ENCODE results near the gene GRM4.
"Not testable (repeated sequence)": the region's sequence is repeated elsewhere in the genome, so short reads cannot be mapped to it uniquely, and the experiment has no call there.

GRM4 gene

GRCh38 chr6:34052918-34053608 lies 92.8 kb downstream of the GRM4 start:
- no peak for FAIRE-seq
- no peak for DNase-seq (ENCODE audit: extremely low spot score, insufficient read length, low read depth)

DNA sequence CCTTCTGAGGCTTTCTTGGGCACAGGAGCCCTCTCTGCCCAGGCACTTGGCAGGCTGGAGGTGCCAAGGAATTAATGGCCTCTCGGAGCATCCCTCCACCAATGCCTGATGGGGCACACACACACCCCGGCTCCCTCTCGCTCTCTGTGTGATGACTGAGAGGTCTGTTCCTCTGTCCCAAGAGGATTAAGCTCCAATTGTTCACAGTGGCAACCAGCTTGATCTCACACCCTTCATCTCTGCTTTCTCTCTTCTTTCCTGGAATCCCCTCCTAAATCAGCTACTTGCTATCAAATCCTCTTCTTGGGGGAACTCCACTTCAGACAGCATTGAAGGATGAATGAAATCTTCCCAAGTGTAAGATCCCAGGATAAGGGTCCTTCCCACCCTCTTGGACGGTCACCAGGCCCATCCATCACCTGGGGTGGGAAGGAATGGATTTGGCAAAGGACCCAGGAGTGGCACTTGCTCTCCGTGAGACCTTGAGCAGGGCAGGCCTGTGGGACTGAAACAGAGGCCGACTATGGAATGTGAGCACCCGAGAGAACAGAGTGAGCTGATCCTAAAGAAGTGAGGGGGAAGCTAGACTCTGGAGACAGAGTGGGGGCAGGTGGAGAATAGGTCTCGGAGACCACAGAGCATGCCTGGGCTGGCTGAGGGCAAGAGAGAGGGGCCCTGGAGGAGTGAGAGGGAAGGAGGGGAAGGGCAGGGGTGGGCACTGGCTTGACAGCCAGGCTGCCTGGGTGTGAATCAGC lies 93.6 kb downstream of the GRM4 start:
- FAIRE-seq, result no peak

DNA sequence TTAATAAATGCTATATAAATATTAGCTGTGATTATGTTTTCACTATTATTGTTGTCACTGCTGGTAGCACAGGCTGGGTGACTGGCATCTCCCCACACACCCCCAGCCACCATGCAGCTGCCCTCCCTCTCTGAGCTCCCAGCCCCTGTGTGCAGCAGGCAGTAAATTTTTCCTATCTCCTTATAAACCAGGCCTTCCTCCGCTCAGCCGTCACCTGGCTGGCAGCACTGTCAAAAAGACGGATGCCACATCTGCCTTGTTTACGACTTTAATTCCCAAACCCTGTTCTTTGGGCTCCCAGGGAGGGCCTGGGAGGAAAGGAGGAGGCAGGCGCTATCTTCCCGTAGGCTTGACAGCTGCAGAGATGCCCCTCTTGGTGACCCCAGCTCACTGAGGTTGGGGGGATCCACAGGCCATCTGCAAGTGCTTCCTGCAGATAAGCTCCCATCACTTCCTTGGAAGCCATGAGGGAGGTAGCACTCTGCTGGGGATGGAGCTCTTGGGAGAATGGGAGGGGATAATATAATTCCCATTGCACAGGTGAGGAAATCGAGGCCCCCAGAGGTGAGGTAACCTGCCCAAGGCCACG lies 94.5 kb downstream of the GRM4 start:
- DNase-seq (ENCODE audit: extremely low spot score, insufficient read length, low read depth) (no peak), FAIRE-seq (no peak)

More for the DNA sequence above, 93.6 kb downstream of the GRM4 start:
- DNase-seq (ENCODE audit: extremely low spot score, insufficient read length, low read depth), result no peak

DNA sequence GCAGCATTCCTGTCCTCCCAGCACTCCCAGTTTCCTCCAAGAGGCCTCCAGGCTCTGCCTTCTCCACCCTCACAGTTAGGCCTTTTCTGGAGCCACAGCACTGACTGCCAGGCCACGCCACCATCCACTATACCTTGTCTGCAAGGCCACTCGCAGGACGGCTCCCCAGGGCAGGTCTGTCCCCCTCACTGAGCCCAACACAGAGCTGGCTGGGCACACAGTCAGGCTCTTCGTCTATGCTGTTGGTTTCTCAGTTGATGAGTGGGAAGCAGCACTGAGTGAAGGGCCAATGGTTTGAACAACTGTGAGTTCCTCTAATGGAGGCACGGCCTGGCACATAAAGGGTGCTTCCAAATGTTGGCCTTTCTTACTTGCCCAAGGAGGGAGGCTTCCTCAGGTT lies 95.2 kb downstream of the GRM4 start:
- DNase-seq (ENCODE audit: extremely low spot score, insufficient read length, low read depth) (no peak), FAIRE-seq (no peak)

GRCh38 chr6:34049395-34050342 lies 96.2 kb downstream of the GRM4 start:
- no peak for FAIRE-seq
- no peak for DNase-seq (ENCODE audit: extremely low spot score, insufficient read length, low read depth)

- FAIRE-seq, result no peak
- no peak for DNase-seq (ENCODE audit: extremely low spot score, insufficient read length, low read depth)
Observed at GRCh38 chr6:34047913-34048867, 97.7 kb downstream of the GRM4 start.

DNA sequence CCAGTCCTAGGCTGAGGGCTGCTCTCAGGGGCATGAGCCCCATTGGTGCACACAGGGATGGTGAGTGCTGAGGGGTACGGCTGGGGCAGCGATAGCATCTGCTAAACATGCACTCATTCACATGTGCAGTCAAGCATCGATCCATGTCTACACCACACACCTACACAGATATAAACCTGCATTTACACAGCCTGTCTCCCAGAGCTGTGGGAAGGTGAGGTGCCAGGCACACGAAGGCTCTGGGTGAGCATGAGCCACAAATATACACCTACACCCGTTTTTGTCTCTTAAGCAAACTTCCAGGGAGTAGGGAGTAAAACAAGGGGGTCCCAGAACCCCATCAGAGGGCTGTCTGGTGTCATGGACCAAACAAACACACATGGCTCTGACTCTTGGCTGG lies 99.3 kb downstream of the GRM4 start:
- FAIRE-seq, result no peak
- no peak for DNase-seq (ENCODE audit: extremely low spot score, insufficient read length, low read depth)

- no peak for FAIRE-seq
- no peak for DNase-seq (ENCODE audit: extremely low spot score, insufficient read length, low read depth)
Observed at GRCh38 chr6:34045771-34046170, 100.1 kb downstream of the GRM4 start.

- no peak for FAIRE-seq
Observed at GRCh38 chr6:34044945-34045595, 100.8 kb downstream of the GRM4 start.

GRCh38 chr6:34043359-34043758 lies 102.5 kb downstream of the GRM4 start:
- DNase-seq (ENCODE audit: extremely low spot score, insufficient read length, low read depth) (no peak), FAIRE-seq (no peak)

More at GRCh38 chr6:34044945-34045595, 100.8 kb downstream of the GRM4 start:
- DNase-seq (ENCODE audit: extremely low spot score, insufficient read length, low read depth), result no peak

DNA sequence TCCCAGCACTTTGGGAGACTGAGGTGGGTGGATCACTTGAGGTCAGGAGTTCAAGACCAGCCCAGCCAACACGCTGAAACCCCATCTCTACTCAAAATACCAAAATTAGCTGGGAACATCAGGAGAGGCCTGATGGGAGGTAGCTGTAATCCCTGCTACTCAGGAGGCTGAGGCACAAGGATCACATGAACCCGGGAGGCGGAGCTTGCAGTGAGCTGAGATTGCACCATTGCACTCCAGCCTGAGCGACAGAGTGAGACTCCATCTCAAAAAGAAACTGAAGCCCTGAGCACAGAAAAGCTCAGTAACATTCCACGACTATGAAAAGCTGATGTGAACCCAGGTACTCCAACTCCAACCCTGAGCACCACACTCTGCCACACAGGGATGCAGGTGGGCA lies 103.9 kb downstream of the GRM4 start:
- not testable (repeated sequence) for DNase-seq (ENCODE audit: extremely low spot score, insufficient read length, low read depth); FAIRE-seq

DNA sequence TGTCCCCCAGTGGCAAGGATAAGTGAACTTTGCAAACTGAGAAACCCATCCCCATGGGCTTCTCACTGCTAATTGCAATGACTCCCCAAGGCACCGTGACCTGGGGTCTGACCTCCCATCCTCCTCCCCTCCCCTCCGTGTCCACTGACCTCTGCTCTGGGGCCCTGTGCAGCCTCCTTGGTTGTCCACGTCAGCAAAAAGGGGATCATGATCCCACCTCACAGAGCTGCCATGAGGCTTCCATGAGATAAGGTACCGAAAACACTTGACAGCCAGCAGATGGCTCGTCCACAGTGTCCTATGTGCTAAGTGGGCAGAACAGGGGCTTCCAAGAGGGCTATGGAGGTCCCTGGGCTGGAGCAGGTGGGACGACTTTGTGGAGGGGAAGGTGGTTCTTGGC lies 104.5 kb downstream of the GRM4 start:
- DNase-seq (ENCODE audit: extremely low spot score, insufficient read length, low read depth) (no peak), FAIRE-seq (no peak)

DNA sequence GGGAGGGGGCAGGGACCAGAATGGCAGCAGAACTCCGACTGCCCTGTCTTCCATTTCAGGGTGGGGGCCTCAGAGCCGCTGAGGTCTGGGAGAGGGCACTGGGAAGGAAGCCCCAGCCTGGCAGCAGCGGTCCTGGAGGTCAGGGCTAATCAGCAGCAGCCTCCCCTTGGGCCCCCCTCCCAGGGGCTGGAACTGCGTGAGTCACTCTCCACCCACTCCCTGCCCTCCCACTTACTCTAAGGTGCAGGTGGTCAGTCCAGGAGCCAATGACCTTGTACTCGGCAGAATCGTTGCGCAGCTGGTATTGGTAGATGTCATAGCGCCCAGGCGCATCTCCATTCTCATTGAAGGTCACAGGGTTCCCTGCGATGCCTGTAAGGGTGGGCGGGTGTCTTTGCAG lies 105.9 kb downstream of the GRM4 start:
- DNase-seq (ENCODE audit: extremely low spot score, insufficient read length, low read depth), result no peak
- no peak for FAIRE-seq

- no peak for FAIRE-seq
- DNase-seq (ENCODE audit: extremely low spot score, insufficient read length, low read depth), result no peak
Observed at GRCh38 chr6:34037151-34037550, 108.7 kb downstream of the GRM4 start.

- DNase-seq (ENCODE audit: extremely low spot score, insufficient read length, low read depth), result peak; percentile 56
- FAIRE-seq, result peak; percentile 77
Observed at GRCh38 chr6:34036357-34037069, 109.4 kb downstream of the GRM4 start.

DNA sequence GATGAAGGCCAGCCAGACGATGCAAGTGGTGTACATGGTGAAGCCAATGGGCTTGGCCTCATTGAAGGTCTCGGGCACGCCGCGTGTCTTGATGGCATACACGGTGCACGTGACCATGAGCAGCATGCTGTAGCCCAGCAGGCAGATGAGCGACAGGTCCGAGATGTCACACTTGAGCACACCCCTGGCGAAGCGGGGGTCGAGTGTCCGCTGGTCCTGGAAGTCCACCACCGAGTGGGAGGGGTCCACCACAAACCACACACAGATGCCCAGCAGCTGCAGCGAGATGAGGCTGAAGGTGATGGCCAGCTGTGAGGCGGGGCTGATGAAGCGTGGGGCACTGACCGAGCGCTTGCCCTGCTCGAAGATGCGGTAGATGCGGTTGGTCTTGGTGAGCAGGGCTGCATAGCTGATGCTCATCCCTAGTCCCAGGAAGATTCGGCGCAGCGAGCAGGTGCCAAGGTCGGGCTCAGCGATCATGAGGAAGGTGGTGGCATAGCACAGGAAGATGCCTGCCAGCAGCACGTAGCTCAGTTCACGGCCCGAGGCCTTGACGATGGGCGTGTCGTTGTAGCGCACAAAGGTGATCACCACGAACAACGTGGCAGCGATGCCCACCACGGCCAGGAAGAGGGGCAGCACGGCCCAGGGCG lies 110.1 kb downstream of the GRM4 start:
- no peak for DNase-seq (ENCODE audit: extremely low spot score, insufficient read length, low read depth)

DNA sequence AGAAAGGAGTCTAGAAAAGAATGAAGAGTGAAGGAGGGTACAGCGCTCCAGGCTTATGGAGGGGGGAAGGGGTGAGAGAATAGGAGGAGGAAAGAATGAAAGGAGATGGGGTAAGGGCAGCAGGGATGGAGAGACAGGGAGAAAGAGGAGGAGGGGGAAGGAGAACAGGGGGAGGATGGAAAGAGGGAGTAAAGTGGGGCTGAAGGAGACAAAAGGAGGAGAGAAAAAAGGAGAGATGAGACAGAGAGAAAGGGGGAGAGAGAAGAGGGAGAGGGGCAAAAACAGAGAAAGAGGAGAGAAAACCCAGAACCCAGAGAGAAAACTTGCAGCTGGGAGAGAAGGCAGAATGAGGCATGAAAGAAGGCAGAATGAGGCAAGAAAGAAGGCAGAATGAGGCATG lies 110.7 kb downstream of the GRM4 start:
- FAIRE-seq, result no peak
- DNase-seq (ENCODE audit: extremely low spot score, insufficient read length, low read depth), result no peak

More for the DNA sequence above, 110.1 kb downstream of the GRM4 start:
- FAIRE-seq, result no peak
